WTC11 (cell line): ENCODE results near the gene EHBP1L1. TPM values are rescaled to one million over a fixed set of nuclear protein-coding genes. Genes with fewer than 3 reads are reported as not detected.

ENCODE experiments used
- ATAC-seq: fragments of 200-7000 bp; cut with Tn5 transposase; 2 replicates; pipeline ENCODE4 v1.10.0; 2021; ENCODE audit warnings: mild to moderate bottlenecking, moderate library complexity
- CTCF ChIA-PET: fragments of 300-600 bp; sonication (Branson Sonifier 250); formaldehyde crosslinking; loops from one replicate; lab custom pipeline; 2021; ENCODE audit warnings: antibody characterized with exemption; lab: Charles Lee
- POLR2A ChIA-PET: fragments of 350-600 bp; sonication (Branson Sonifier 250); formaldehyde crosslinking; loops from one replicate; lab custom pipeline; 2021; ENCODE audit warnings: antibody characterized with exemption; lab: Charles Lee
- DNase-seq: peaks from one replicate; pipeline ENCODE4 v3.0.0; 2021; ENCODE audit warnings: low spot score
- H3K27ac Mint-ChIP-seq: 2 replicates; pipeline ENCODE4 v1.8.0; 2021; ENCODE audit warnings: mixed read lengths
- H3K27me3 Mint-ChIP-seq: 2 replicates; pipeline ENCODE4 v1.8.0; 2021; ENCODE audit warnings: low read depth, mild to moderate bottlenecking, moderate library complexity, mixed read lengths
- H3K36me3 Mint-ChIP-seq: 2 replicates; pipeline ENCODE4 v1.8.0; 2021; ENCODE audit warnings: mixed read lengths
- H3K4me1 Mint-ChIP-seq: 2 replicates; pipeline ENCODE4 v1.8.0; 2022; ENCODE audit warnings: mixed read lengths
- H3K4me3 Mint-ChIP-seq: 2 replicates; pipeline ENCODE4 v1.8.0; 2021; ENCODE audit warnings: mild to moderate bottlenecking, moderate library complexity, mixed read lengths
- H3K9me3 Mint-ChIP-seq: 2 replicates; pipeline ENCODE4 v1.8.0; 2021; ENCODE audit warnings: mixed read lengths
- AR ChIP-seq: fragments of 250-450 bp; sonication (Bioruptor Pico); IDR thresholded peaks from 2 replicates; pipeline ENCODE4 v1.9.0; 2021; ENCODE audit warnings: mild to moderate bottlenecking
- CBFB ChIP-seq: sonication (generic); formaldehyde crosslinking; IDR thresholded peaks from 2 replicates; pipeline ENCODE4 v1.8.1; 2022; ENCODE audit warnings: mild to moderate bottlenecking, low read depth, missing genetic modification reagents
- CDX4 ChIP-seq: fragments of 250-450 bp; sonication (Bioruptor Pico); IDR thresholded peaks from 2 replicates; pipeline ENCODE4 v1.9.0; 2021; ENCODE audit warnings: moderate library complexity, mild to moderate bottlenecking, inconsistent platforms, borderline replicate concordance
- CTCF ChIP-seq: fragments of 200-600 bp; IDR thresholded peaks from 2 replicates; pipeline ENCODE4 v1.8.0; 2022; ENCODE audit warnings: antibody characterized with exemption
- FOXJ3 ChIP-seq: sonication (generic); formaldehyde crosslinking; IDR thresholded peaks from 2 replicates; pipeline ENCODE4 v1.9.0; 2021; ENCODE audit warnings: missing genetic modification reagents, mild to moderate bottlenecking, borderline replicate concordance
- FOXK1 ChIP-seq: sonication (generic); formaldehyde crosslinking; IDR thresholded peaks from 2 replicates; pipeline ENCODE4 v1.8.0; 2022; ENCODE audit warnings: mild to moderate bottlenecking, moderate library complexity, missing genetic modification reagents
- GABPB1 ChIP-seq: sonication (generic); formaldehyde crosslinking; IDR thresholded peaks from 2 replicates; pipeline ENCODE4 v1.8.1; 2023; ENCODE audit warnings: mild to moderate bottlenecking, missing genetic modification reagents
- HMGA2 ChIP-seq: fragments of 250-450 bp; sonication (Bioruptor Pico); IDR thresholded peaks from 2 replicates; pipeline ENCODE4 v1.4.0; 2021; ENCODE audit warnings: mild to moderate bottlenecking, moderate library complexity
- HMGXB4 ChIP-seq: sonication (generic); formaldehyde crosslinking; IDR thresholded peaks from 2 replicates; pipeline ENCODE4 v1.8.1; 2023; ENCODE audit warnings: mild to moderate bottlenecking, moderate library complexity, missing genetic modification reagents
- IRF2 ChIP-seq: sonication (generic); formaldehyde crosslinking; IDR thresholded peaks from 2 replicates; pipeline ENCODE4 v1.8.0; 2022; ENCODE audit warnings: low read depth, missing genetic modification reagents, borderline replicate concordance
- KAT7 ChIP-seq: sonication (generic); formaldehyde crosslinking; IDR thresholded peaks from 2 replicates; pipeline ENCODE4 v1.8.1; 2023; ENCODE audit warnings: missing genetic modification reagents, mild to moderate bottlenecking, borderline replicate concordance
- MXD4 ChIP-seq: fragments of 250-450 bp; sonication (Bioruptor Pico); IDR thresholded peaks from 2 replicates; pipeline ENCODE4 v1.8.0; 2021; ENCODE audit warnings: mild to moderate bottlenecking, moderate library complexity, borderline replicate concordance
- PRDM15 ChIP-seq: sonication (generic); formaldehyde crosslinking; IDR thresholded peaks from 2 replicates; pipeline ENCODE4 v1.8.0; 2022; ENCODE audit warnings: missing genetic modification reagents
- SP1 ChIP-seq: sonication (generic); formaldehyde crosslinking; conservative IDR thresholded peaks from 2 replicates; pipeline ENCODE4 v1.8.1; 2022; ENCODE audit warnings: missing genetic modification reagents
- STAT6 ChIP-seq: sonication (generic); formaldehyde crosslinking; conservative IDR thresholded peaks from 2 replicates; pipeline ENCODE4 v1.8.1; 2023; ENCODE audit warnings: mild to moderate bottlenecking, low read depth, missing genetic modification reagents, moderate library complexity
- ZMAT4 ChIP-seq: fragments of 250-450 bp; sonication (Bioruptor Pico); IDR thresholded peaks from 2 replicates; pipeline ENCODE4 v1.9.0; 2021; ENCODE audit warnings: mild to moderate bottlenecking
- ZNF416 ChIP-seq: fragments of 250-450 bp; sonication (Bioruptor Pico); IDR thresholded peaks from 2 replicates; pipeline ENCODE4 v1.9.0; 2021; ENCODE audit warnings: mild to moderate bottlenecking, inconsistent platforms
- ZNF671 ChIP-seq: fragments of 250-450 bp; sonication (Bioruptor Pico); IDR thresholded peaks from 2 replicates; pipeline ENCODE4 v1.8.0; 2021; ENCODE audit warnings: mild to moderate bottlenecking
- total RNA-seq: library from RNA; stranded (reverse); gene quantifications from 3 replicates; pipeline ENCODE4 v1.2.3, GENCODE V29; 2021

Gene EHBP1L1
- total RNA-seq, 1 experiment from 2014 or later = 11.8 TPM

- TF ChIP-seq CDX4 (CRISPR knock-in tag) (no peak), ZNF416 (CRISPR knock-in tag) (no peak), IRF2 (CRISPR knock-in tag) (no peak), AR (CRISPR knock-in tag) (no peak), STAT6 (no peak), MXD4 (no peak), ZMAT4 (CRISPR knock-in tag) (no peak)
Observed at GRCh38 chr11:65573391-65574079, 2.3 kb upstream of the EHBP1L1 start (continued).

GRCh38 chr11:65574109-65574810 is 1.6 kb upstream of the EHBP1L1 start:
- no peaks in the 10 kb centered on the region for H3K36me3 Mint-ChIP-seq

More at GRCh38 chr11:65574109-65574810, 1.6 kb upstream of the EHBP1L1 start:
- TF ChIP-seq ZNF671 (CRISPR knock-in tag) (no peak), HMGXB4 (CRISPR knock-in tag) (peak; percentile 57; the same call in 1 of the 2 replicates), CDX4 (CRISPR knock-in tag) (no peak), PRDM15 (0 out of 2 replicates have a peak, but pooled peaks have one; percentile 21), CTCF (peak; percentile 91), KAT7 (CRISPR knock-in tag) (peak; percentile 76; the same call in 1 of the 2 replicates), HMGA2 (CRISPR knock-in tag) (no peak), FOXK1 (CRISPR knock-in tag) (0 out of 2 replicates have a peak, but pooled peaks have one; percentile 17), FOXJ3 (no peak), SP1 (CRISPR knock-in tag) (peak; percentile 50; the same call in 1 of the 2 replicates), CBFB (CRISPR knock-in tag) (no peak), GABPB1 (peak; percentile 30)
- Mint-ChIP-seq H3K27me3 (peaks cover 38% of the 10 kb centered on the region), H3K4me3 (peak overlapping the region; percentile 84), H3K4me1 (peaks cover 39% of the 10 kb centered on the region), H3K27ac (no peak overlapping the region), H3K9me3 (no peaks in the 10 kb centered on the region)
- ATAC-seq (peak; percentile 50), DNase-seq (peak; percentile 90)
- ChIA-PET POLR2A (interaction anchor here (2.1 kb wide), 1 partner anchor 64 kb away, joined by 4 read pairs; the partner anchor contains the start of gene SIPA1), CTCF (interaction anchor here (0.7 to 6.1 kb wide), 10 partner anchors 9 to 285 kb away, joined by 3 to 270 read pairs (median 8); partner anchors contain the start of genes KCNK7 and MUS81)
